Left ventricle myocardium superior (tissue), 1 donor: ENCODE measurements around the gene RAB40AL. TPM values are rescaled to one million over a fixed set of nuclear protein-coding genes. Genes with fewer than 3 reads are reported as not detected.
"Not testable (repeated sequence)": the region's sequence is repeated elsewhere in the genome, so short reads cannot be mapped to it uniquely, and the experiment has no call there.

ENCODE experiments used
- ATAC-seq: fragments of 200-7000 bp; cut with Tn5 transposase; one replicate; pipeline ENCODE4 v1.9.1; 2020; ENCODE audit warnings: mild to moderate bottlenecking, moderate library complexity
- DNase-seq: peaks from one replicate; pipeline ENCODE4 v3.0.0-alpha.2; 2020
- intact Hi-C: fragments of 100-400 bp; cut with micrococcal nuclease; formaldehyde crosslinking; loops from one replicate; pipeline ENCODE4 v1.11.0; 2022
- long read RNA-seq: library from polyadenylated mRNA; unstranded; transcript quantifications from one replicate; pipeline ENCODE4 v2.0.0, GENCODE V29; 2021
- total RNA-seq: library from RNA; stranded (reverse); fragmentation: NEBNext Ultra II Directional; extraction: Animal tissue kit (Norgen Biotek cat#: 25700); gene quantifications from one replicate; pipeline ENCODE4 v1.2.1, GENCODE V29; 2021
- donor health status: DM: no; HTN: yes; CAD: no; lungs with severe emphysema.

The RAB40AL gene, protein sequence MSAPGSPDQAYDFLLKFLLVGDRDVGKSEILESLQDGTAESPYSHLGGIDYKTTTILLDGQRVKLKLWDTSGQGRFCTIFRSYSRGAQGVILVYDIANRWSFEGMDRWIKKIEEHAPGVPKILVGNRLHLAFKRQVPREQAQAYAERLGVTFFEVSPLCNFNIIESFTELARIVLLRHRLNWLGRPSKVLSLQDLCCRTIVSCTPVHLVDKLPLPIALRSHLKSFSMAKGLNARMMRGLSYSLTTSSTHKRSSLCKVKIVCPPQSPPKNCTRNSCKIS
- not detected for total RNA-seq
- long read RNA-seq = 0 reads

- intact Hi-C loops, ATAC-seq, DNase-seq: not testable (repeated sequence)
Observed at GRCh38 chrX:102936972-102937371, at the start of gene RAB40AL. RAB40AL (plus strand) TSS chrX:102937272; CDS start chrX:102937319, 47 bp downstream.

- ATAC-seq (no peak), DNase-seq (no peak)
- intact Hi-C loops = no loop called here
Observed at GRCh38 chrX:102887687-102888086, 49.4 kb upstream of the RAB40AL start.

GRCh38 chrX:102892103-102892502 is 45.0 kb upstream of the RAB40AL start:
- intact Hi-C loops = no loop called here
- ATAC-seq (no peak), DNase-seq (no peak)

DNA sequence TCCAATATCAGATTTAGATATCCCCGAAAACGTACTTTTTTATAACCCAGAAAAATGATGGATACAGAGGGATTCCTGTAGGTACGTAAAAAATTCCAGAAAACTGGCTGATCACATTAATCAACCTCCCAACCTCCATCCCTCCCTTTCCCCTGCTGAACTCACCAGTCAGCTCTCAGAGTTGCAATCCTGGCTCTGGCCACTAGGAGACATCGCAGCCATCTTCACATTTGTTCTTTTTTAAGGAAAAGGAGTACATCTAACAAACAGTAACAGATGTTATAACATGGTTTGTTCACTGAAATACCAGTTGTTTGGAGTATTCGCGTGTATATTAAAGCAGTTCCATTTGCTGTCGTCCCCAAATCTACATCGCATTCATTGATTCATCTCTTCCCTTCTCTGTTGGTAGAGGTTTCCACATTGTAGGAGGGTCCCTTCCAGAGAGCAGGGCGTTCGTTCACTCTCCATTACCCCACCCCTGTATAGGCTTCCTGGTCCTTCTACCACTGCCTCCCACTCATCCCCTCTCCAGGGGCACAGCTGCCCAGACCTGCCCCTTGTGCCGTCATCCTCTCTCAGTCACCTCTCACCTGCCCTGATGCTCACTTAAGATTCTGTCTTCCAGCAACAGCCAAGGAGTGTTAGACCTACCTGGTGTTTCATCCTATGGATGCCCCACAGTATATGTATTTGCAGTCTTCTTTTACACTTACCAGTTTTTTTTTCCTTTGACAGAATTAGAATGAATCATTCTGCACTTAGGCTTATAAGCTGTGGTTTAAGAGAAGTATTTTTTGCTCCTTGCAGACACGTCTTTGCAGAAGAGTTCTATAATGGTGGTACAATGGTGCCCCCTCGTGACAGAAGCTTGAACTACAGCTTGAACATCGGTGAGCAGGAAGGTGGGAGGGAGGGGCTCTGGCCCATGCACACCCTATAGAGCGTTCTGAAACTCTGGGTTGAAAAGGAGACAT is 36.8 kb upstream of the RAB40AL start:
- peak; percentile 48 for ATAC-seq
- intact Hi-C loops = no loop called here
- peak; percentile 45 for DNase-seq

DNA sequence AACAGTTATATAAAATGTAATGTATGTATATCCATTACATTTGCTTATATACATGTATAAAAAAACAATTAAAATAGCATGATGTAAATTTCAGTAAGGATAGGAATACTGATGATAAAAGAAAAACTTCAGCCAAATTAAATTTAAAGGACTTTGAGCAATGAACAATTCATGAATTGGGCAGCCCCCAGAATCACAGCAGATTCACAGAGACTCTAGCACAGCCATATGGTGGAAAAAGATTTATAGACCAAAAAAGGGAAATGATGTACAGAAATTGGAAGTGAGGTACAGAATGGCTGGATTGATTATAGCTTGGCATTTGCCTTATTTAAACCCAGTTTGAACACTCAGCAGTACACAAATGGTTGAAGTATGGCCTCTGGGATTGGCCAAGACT is 34.7 kb upstream of the RAB40AL start:
- intact Hi-C loops = no loop called here
- DNase-seq (no peak), ATAC-seq (no peak)

- no peak for DNase-seq
- ATAC-seq = no peak
- intact Hi-C loops = no loop called here
Observed at GRCh38 chrX:102930990-102931756, 5.9 kb upstream of the RAB40AL start.

GRCh38 chrX:102934624-102935023 is 2.4 kb upstream of the RAB40AL start:
- no peak for DNase-seq
- intact Hi-C loops = no loop called here
- ATAC-seq = no peak

DNA sequence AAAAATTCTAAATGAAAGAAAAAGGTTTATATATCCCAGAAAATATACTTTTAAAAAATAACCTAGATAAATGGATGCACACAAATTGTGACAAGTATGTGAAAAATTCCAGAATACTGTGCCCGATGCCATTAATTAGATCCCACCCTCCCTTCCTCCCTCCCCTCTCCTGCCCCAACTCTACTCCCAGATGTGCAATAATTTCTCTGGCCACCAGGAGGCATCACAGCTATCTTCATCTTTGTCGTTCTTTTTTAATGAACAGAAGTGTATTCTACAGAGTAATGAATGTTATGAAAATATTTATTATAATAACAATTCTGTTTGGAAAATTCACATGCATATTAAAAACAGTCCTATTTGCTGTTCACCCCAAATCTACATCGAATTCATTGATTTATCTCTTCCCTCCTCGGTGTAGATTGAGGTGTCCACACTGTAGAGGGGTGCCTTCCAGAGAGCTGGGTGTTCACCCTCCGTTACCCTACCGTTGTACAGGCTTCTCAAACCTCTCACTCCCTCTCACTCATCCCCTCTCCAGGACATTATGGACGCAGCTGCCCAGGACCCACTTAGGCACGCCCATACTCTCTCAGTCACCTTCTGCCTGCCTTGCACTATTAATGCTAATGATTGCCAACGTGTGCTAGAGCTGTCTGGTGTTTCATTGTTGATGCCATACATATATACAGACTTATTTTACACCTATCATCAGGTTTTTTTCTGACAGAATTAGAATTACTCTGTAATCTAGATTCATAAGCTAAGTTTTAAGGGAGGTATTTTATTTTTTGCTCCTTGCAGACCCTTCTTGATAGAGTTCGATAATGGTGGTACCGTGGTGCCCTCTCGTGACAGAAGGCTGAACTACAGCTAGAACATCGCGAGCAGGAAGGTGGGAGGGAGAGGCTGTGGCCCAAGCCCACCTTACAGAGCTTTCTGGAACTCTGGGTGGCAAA is 14.1 kb downstream of the RAB40AL start:
- DNase-seq = peak; percentile 33
- intact Hi-C loops = loop anchor here (10.0 kb wide), 1 partner anchor 204 kb away; no protein-coding TSS in a partner anchor

GRCh38 chrX:102957751-102958150 is 20.7 kb downstream of the RAB40AL start:
- DNase-seq (no peak), ATAC-seq (no peak)
- intact Hi-C loops = loop anchor here (10.0 kb wide), 1 partner anchor 197 kb away; no protein-coding TSS in a partner anchor

More for the DNA sequence above, 14.1 kb downstream of the RAB40AL start:
- peak; percentile 55 for ATAC-seq

DNA sequence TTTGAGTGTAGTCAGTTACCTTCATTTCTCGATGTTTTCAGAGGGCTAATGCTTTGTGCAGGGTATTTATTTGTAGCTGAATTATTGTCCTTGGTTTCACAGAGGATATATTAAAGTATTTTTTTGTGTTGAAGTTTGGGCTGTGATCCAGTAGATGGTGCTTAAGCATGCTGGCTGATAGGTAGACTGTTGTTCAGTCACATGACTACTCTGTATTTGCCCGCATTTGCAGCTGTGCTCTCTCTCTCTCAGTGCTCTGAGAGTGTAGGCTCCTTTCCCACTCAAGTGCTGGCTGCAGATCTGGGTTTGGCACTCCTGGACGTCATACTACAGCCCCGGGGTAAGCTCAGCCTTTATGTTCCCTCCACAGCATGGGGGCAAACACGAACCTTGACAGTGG is 21.7 kb downstream of the RAB40AL start:
- DNase-seq (no peak), ATAC-seq (peak; percentile 30)
- intact Hi-C loops = loop anchor here (10.0 kb wide), 1 partner anchor 196 kb away; no protein-coding TSS in a partner anchor

GRCh38 chrX:102959471-102959870 is 22.4 kb downstream of the RAB40AL start:
- intact Hi-C loops = loop anchor here (10.0 kb wide), 1 partner anchor 195 kb away; no protein-coding TSS in a partner anchor
- DNase-seq = no peak

DNA sequence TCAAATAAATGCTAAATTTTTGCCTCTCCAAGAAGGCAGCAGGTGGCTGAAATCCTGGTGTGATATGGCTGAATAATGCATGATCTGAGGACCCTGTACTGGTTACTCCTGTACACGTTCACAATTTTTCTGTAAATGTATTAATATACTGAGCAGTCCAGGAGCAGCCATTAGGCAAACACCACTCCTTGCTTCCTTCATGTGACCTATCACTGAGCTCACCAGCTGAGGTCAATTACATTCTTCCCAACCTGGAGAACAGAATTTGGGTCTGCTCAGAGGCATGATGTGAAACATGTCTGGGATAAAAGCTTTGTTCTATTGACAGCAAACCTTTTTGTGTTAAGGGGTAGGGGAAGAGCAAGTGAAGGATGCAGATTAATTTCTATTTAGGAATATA is 26.9 kb downstream of the RAB40AL start:
- intact Hi-C loops = no loop called here
- DNase-seq (no peak), ATAC-seq (no peak)

More at GRCh38 chrX:102959471-102959870, 22.4 kb downstream of the RAB40AL start:
- ATAC-seq = no peak

- no peak for ATAC-seq
- intact Hi-C loops = no loop called here
- DNase-seq = no peak
Observed at GRCh38 chrX:102964940-102965339, 27.9 kb downstream of the RAB40AL start.

- intact Hi-C loops = no loop called here
- ATAC-seq (no peak), DNase-seq (no peak)
Observed at GRCh38 chrX:102966701-102967100, 29.6 kb downstream of the RAB40AL start.

DNA sequence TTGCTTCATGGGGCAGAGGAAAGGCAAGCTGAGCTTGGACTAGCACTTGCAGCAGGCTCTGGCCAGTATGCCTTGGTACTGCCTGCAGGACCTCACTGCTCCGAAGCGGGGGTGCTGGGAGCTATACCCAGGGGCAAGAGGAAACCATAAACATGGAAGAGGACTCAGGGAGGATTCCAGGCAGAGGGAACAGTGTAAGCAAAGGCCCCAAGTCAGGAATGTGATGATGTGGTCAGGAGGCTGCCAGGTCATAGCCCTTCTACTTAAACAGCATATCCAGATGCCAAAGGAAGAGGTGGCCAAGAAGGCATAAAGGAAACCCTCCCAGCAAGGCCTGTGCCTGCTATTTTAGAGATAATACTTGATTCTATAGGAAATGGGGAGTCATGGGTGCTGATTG is 31.1 kb downstream of the RAB40AL start:
- intact Hi-C loops = no loop called here
- DNase-seq (no peak), ATAC-seq (no peak)

DNA sequence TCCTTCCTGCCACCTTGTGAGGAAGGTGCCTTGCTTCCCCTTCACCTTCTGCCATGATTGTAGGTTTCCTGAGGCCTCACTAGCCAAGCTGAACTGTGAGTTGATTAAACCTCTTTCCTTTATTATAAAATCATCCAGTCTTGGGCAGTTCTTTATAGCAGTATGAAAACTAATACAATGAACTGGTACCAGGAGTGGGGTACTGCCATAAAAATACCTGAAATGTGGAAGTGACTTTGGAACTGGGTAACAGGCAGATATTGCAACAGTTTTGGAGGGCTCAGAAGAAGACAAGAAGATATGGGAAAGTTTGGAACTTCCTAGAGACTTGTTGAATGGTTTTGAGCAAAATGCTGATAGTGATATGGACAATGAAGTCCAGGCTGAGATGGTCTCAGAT is 34.5 kb downstream of the RAB40AL start:
- intact Hi-C loops, DNase-seq, ATAC-seq: not testable (repeated sequence)

DNA sequence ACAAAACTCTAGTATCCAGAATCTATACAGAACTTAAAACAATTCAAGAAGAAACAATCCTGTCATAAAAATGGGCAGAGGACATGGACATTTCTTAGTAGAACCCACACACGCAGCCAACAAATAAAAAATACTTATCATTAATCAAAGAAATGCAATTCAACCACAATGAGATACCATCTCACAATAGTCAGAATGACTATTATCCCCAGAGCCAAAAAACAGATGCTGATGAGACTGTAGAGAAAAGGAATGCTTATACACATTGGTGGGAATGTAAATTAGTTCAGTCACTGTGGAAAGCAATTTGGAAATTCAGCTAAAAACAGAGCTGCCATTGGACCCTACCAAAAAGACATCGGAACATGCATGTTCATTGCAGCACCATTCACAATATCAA is 37.9 kb downstream of the RAB40AL start:
- intact Hi-C loops = no loop called here
- no peak for DNase-seq
- ATAC-seq = no peak

GRCh38 chrX:102976286-102976685 is 39.2 kb downstream of the RAB40AL start:
- ATAC-seq (no peak), DNase-seq (no peak)
- intact Hi-C loops = no loop called here
